ENCODE measurements around the gene DSTN. TPM values are rescaled to one million over a fixed set of nuclear protein-coding genes. Genes with fewer than 3 reads are reported as not detected.

The DSTN gene
- total RNA-seq, 1 donor from 2014 or later = 463 TPM

DNA sequence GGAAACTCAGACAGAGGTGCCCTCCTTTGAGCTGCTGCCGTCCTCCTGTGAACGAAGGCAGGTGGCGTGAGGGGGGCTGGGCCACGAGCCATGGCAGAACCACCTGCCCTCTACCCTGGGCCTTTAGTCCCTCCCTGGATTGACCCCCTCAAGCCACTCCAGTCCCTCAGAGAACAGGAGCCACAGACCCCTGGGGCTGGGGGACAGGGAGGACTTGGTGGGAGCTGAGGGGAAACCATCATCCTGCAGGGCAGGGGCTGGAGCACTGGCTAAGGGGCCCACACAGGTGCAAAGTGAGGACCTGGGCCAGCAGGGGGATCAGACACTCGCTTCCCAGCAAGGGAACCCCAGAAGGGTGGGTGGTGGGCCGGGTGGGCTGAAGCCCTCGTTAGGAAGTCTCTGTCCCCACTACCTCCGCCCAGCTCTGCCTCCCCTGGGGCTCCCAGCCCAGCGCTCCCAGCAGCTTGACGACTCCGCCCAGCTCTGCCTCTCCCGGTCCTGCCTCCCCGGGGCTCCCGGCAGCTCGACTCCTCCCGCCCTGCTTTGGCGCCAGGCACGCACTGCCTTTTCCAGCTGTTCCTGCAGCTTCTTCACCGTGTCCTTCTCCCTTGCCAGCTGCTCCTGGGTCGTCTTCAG lies 44.4 kb downstream of the DSTN start:
- Histone ChIP-seq H3K36me3 (peaks cover 62% of the 10 kb centered on the region), H3K4me1 (peaks cover 43% of the 10 kb centered on the region), H3K4me3 (no peak overlapping the region), H3K27me3 (no peaks in the 10 kb centered on the region), H3K9me3 (no peaks in the 10 kb centered on the region), H3K27ac (peak overlapping the region; percentile 34)
- peak; percentile 76 for DNase-seq
- ATAC-seq = peak; percentile 30
- intact Hi-C loops (cut with DNase I) = no loop called here
- TF ChIP-seq, protein P1, sequence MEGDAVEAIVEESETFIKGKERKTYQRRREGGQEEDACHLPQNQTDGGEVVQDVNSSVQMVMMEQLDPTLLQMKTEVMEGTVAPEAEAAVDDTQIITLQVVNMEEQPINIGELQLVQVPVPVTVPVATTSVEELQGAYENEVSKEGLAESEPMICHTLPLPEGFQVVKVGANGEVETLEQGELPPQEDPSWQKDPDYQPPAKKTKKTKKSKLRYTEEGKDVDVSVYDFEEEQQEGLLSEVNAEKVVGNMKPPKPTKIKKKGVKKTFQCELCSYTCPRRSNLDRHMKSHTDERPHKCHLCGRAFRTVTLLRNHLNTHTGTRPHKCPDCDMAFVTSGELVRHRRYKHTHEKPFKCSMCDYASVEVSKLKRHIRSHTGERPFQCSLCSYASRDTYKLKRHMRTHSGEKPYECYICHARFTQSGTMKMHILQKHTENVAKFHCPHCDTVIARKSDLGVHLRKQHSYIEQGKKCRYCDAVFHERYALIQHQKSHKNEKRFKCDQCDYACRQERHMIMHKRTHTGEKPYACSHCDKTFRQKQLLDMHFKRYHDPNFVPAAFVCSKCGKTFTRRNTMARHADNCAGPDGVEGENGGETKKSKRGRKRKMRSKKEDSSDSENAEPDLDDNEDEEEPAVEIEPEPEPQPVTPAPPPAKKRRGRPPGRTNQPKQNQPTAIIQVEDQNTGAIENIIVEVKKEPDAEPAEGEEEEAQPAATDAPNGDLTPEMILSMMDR (IDR thresholded peaks at IDR 0.05) = no peak

DNA sequence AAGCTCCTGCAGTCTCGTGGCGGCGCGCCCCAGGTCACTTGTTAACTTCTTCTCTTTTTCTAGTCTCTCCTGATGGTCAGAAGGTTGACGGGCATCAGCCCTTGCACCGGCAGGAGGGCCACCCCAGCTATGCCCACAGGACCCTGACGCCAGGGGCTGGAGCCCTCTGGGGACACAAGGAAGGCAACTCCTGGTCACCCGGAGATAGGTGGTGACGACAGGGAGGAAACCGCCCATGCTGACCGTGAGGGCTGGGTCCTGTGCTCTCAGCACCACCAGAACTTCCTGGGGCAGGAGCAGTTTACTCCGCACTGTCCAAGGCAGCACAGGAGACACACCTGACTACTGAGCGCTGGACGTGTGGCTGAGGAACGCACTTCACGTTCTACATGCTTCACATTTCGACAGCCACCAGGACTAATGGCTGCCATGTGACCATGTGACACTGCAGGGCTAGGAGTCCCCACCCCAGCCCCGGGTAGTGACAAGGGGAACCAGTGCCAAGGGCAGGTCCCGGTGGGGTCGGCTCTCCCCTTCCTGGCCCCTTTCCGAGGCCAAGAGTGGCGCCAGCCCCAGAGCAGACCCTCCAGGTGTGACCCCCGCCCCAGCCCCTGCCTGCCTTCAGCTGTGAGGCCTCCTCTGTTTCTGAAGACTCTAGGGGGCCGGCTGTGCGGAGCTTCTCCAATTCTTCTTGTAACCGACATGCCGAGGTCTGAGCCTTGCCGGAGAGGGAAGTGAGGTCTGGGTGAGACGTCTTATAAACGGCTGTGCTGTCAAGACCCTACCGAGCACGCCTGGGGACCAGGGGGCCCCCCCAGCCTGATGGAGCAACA lies 45.2 kb downstream of the DSTN start:
- Histone ChIP-seq H3K36me3 (peaks cover 70% of the 10 kb centered on the region), H3K4me1 (peaks cover 40% of the 10 kb centered on the region), H3K27ac (peak overlapping the region; percentile 34), H3K4me3 (no peak overlapping the region), H3K9me3 (no peaks in the 10 kb centered on the region), H3K27me3 (no peaks in the 10 kb centered on the region)
- no peak for ATAC-seq
- TF ChIP-seq, protein P1 (IDR thresholded peaks at IDR 0.05) = no peak
- intact Hi-C loops (cut with DNase I) = loop anchor here (5.0 kb wide), 1 partner anchor 78 kb away; no protein-coding TSS in a partner anchor
- DNase-seq = peak; percentile 64

DNA sequence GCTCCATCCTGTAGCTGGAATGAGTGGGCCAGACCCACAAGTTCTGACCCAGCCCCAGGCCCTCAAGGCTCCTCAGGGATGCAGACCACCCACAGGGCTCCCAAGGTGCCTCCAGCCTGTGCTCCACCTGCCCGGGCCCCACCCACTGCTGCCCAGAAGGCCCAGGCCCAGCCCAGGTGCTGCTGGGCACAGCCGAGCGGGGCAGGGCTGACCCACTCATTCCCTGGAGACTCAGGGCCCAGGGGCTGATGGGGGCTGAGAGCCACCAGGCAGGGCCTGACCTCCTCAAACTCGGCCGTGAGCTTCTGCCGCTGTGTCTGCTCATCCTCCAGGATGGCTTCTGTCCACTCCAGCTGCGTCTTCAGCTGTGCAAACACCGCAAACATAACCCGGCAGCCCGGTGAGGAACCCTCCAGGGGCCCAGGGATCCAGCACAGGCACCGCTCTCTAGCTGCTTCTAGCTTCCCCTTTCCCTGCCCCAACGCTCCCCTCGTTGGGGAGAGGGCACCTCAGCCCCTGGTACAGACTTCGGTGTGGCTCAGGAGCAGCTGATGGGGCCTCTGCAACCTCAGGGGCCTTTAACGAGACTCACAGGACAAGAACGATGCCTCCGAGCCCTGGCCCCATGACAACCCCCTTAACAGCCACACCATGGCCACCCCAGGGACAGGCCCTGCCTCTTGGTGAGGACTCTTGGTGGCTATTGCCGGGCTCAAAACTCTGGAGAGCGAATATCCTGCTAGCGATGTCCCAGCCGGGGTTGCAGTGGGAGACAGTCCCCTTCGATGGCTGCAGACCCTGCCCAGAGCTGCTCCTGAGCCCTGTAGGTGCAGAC lies 46.0 kb downstream of the DSTN start:
- H3K36me3 ChIP-seq = peaks cover 74% of the 10 kb centered on the region
- intact Hi-C loops (cut with DNase I) = loop anchor here (5.0 kb wide), 1 partner anchor 79 kb away; no protein-coding TSS in a partner anchor

DNA sequence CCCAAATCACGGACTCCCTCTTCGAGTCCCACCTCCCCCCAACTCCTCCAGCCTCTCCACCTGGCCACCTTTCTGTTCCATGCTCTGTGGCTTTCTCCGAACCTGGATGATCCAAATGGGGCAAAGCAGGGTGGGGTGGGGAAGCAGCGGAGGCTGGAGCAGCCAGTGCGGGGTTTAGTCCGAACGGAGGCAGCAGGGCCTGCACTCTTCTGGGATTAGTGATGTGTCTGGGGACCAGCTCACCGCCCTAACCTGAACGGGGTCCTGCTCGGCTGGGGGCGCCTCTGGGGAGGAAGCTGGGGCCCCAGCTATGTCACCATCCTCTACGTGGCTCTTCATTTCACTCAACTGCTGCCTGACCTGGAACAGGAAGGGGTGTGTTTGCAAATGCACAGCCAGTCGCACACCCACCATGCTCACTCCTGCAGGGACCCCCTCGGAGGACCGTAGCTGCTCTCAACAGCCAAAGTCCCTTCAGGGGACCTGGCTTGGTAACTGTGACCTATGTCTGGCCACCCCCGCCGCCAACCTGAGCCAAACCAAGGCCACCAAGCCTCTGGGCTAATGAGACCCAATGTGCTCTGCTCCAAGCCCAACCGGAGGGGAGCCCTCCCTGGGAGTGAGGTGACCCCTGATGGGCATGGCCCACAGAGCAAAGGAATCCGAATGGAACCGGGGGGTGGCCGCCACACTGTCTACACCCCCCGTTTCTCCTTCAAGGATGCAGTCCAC lies 46.8 kb downstream of the DSTN start:
- Histone ChIP-seq H3K27me3 (no peaks in the 10 kb centered on the region), H3K27ac (no peak overlapping the region), H3K4me3 (no peak overlapping the region), H3K9me3 (no peaks in the 10 kb centered on the region), H3K4me1 (peaks cover 24% of the 10 kb centered on the region), H3K36me3 (peaks cover 78% of the 10 kb centered on the region)
- TF ChIP-seq, protein P1 (IDR thresholded peaks at IDR 0.05) = no peak
- DNase-seq (peak; percentile 61), ATAC-seq (no peak)
- intact Hi-C loops (cut with DNase I) = loop anchor here (5.0 kb wide), 1 partner anchor 79 kb away; no protein-coding TSS in a partner anchor

More for the DNA sequence above, 46.0 kb downstream of the DSTN start:
- TF ChIP-seq, protein P1 (IDR thresholded peaks at IDR 0.05) = no peak
- Histone ChIP-seq H3K4me3 (no peak overlapping the region), H3K4me1 (peaks cover 32% of the 10 kb centered on the region), H3K27ac (no peak overlapping the region), H3K9me3 (no peaks in the 10 kb centered on the region), H3K27me3 (no peaks in the 10 kb centered on the region)
- ATAC-seq (no peak), DNase-seq (peak; percentile 64)

Data from upper lobe of right lung (tissue), 1 donor.